Gastroesophageal sphincter (tissue), 3 donors: ENCODE results near the gene ACOX3.

Source experiments
- EP300 ChIP-seq: sonication (generic); formaldehyde crosslinking; IDR thresholded peaks from one replicate; pipeline ENCODE4 v1.6.1; 2017; ENCODE audit warnings: antibody characterized with exemption, mild to moderate bottlenecking
- POLR2A ChIP-seq, 2 donors: fragments of 450-650 bp; IDR thresholded peaks; one replicate each; pipeline ENCODE4 v1.6.1; 2017; ENCODE audit warnings: antibody characterized with exemption in 2 of 2, mild to moderate bottlenecking in 2 of 2, moderate library complexity in 1 of 2
- POLR2AphosphoS5 ChIP-seq: sonication (generic); formaldehyde crosslinking; IDR thresholded peaks from one replicate; pipeline ENCODE4 v1.6.1; 2017; ENCODE audit warnings: antibody characterized with exemption
- TF ChIP-seq, protein P1 (sequence below), 4 experiments: fragments of 200-600 bp in 2 of 4; fragments of 450-650 bp in 2 of 4; sonication (generic) in 1 of 4; IDR thresholded peaks; one replicate each; pipeline ENCODE4 v1.5.1; 2017 to 2019; ENCODE audit warnings: antibody characterized with exemption in 4 of 4, mild to moderate bottlenecking in 2 of 4, moderate library complexity in 2 of 4

DNA sequence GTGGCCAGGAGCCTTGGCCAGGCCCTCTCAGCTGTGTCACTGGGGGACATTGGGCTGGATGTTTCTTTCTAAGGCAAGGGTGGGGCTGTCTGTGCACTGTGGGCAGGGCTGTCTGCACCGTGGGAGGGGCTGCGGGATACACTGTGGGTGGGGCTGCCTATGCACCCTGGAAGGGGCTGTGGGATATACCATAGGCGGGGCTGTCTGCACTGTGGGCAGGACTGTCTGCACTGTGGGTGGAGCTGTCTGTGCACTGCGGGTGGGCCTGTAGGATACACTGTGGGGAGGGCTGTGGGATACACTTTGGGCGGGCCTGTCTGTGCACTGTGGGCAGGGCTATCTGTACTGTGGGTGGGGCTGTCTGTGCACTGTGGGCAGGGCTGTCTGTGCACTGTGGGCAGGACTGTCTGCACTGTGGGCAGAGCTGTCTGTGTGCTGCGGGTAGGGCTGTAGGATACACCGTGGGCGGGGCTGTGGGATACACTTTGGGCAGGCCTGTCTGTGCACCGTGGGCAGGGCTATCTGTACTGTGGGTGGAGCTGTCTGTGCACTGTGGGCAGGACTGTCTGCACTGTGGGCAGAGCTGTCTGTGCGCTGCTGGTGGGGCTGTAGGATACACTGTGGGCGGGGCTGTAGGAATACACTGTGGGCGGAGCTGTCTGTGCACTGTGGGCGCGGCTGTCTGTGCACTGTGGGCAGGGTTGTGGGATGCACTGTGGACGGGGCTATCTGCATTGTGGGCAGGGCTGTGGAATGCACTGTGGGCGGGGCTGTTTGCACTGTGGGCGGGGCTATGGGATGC lies 31.1 kb downstream of the ACOX3 start:
- TF ChIP-seq, protein P1, sequence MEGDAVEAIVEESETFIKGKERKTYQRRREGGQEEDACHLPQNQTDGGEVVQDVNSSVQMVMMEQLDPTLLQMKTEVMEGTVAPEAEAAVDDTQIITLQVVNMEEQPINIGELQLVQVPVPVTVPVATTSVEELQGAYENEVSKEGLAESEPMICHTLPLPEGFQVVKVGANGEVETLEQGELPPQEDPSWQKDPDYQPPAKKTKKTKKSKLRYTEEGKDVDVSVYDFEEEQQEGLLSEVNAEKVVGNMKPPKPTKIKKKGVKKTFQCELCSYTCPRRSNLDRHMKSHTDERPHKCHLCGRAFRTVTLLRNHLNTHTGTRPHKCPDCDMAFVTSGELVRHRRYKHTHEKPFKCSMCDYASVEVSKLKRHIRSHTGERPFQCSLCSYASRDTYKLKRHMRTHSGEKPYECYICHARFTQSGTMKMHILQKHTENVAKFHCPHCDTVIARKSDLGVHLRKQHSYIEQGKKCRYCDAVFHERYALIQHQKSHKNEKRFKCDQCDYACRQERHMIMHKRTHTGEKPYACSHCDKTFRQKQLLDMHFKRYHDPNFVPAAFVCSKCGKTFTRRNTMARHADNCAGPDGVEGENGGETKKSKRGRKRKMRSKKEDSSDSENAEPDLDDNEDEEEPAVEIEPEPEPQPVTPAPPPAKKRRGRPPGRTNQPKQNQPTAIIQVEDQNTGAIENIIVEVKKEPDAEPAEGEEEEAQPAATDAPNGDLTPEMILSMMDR (IDR thresholded peaks at IDR 0.05) = no peak
- TF ChIP-seq POLR2A (IDR thresholded peaks at IDR 0.05) (no peak), EP300 (no peak), POLR2AphosphoS5 (no peak)
